HL-60 (cell line): ENCODE measurements around the gene RB1.
"Not testable (repeated sequence)": the region's sequence is repeated elsewhere in the genome, so short reads cannot be mapped to it uniquely, and the experiment has no call there.

Experiments
- DNase-seq, 2 experiments: peaks; one replicate each; pipeline ENCODE4 v3.0.0-alpha.2; 2010 to 2020; ENCODE audit warnings: low read depth in 1 of 2, low spot score in 1 of 2
- H3K27ac ChIP-seq: fragments of 250-450 bp; sonication (Bioruptor Pico); replicated peaks from 2 replicates; pipeline ENCODE4 v1.5.1; 2020; ENCODE audit warnings: mild to moderate bottlenecking, moderate library complexity
- H3K27me3 ChIP-seq: fragments of 250-450 bp; sonication (Bioruptor Pico); 2 replicates; pipeline ENCODE4 v1.5.1; 2021; ENCODE audit warnings: mild to moderate bottlenecking, moderate library complexity; ENCODE audit not compliant: insufficient read depth, poor library complexity, severe bottlenecking
- H3K4me3 ChIP-seq: replicated peaks from 2 replicates; pipeline ENCODE4 v1.5.1; 2011; ENCODE audit warnings: mild to moderate bottlenecking, control low read depth, low read length; ENCODE audit not compliant: insufficient read depth
- GABPA ChIP-seq: IDR thresholded peaks from 2 replicates; pipeline ENCODE4 v1.6.1; 2012; ENCODE audit warnings: low read depth
- POLR2AphosphoS5 ChIP-seq: IDR thresholded peaks from 2 replicates; pipeline ENCODE4 v1.6.1; 2012; ENCODE audit warnings: low read depth
- REST ChIP-seq: IDR thresholded peaks from 2 replicates; pipeline ENCODE4 v1.6.1; 2012; ENCODE audit warnings: low read depth; ENCODE audit not compliant: insufficient replicate concordance
- SPI1 ChIP-seq: IDR thresholded peaks from 2 replicates; pipeline ENCODE4 v1.6.1; 2012; ENCODE audit warnings: low read depth, mild to moderate bottlenecking, borderline replicate concordance
- TF ChIP-seq, protein P1 (sequence below): IDR thresholded peaks from one replicate; pipeline ENCODE4 v1.5.1; 2011; ENCODE audit warnings: low read length, control low read depth, inconsistent platforms; ENCODE audit not compliant: insufficient read depth

RB1 gene

DNA sequence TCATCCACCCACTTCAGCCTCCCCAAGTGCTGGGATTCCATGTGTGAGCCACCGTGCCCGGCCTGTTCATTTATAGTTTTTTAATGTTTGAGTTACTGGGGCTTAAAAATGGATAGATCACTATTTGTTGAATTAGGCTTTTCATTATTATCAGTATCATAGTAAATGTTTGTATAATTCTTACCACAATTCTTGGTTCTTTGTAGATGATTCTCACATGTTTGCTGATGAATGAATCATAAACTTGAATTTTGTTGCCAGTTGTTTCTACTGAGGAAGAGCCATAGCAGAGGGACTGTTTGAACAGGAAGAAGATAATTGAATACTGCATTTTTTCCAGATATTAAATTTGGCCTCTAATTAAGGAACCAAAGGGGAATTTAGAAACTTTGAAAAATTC is 112.0 kb downstream of the RB1 start:
- H3K27me3 ChIP-seq: no peaks in the 10 kb centered on the region
- DNase-seq: no peak
- TF ChIP-seq REST (no peak), SPI1 (no peak), GABPA (no peak)
- TF ChIP-seq, protein P1, sequence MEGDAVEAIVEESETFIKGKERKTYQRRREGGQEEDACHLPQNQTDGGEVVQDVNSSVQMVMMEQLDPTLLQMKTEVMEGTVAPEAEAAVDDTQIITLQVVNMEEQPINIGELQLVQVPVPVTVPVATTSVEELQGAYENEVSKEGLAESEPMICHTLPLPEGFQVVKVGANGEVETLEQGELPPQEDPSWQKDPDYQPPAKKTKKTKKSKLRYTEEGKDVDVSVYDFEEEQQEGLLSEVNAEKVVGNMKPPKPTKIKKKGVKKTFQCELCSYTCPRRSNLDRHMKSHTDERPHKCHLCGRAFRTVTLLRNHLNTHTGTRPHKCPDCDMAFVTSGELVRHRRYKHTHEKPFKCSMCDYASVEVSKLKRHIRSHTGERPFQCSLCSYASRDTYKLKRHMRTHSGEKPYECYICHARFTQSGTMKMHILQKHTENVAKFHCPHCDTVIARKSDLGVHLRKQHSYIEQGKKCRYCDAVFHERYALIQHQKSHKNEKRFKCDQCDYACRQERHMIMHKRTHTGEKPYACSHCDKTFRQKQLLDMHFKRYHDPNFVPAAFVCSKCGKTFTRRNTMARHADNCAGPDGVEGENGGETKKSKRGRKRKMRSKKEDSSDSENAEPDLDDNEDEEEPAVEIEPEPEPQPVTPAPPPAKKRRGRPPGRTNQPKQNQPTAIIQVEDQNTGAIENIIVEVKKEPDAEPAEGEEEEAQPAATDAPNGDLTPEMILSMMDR: no peak
- H3K27ac ChIP-seq: no peak overlapping the region
- H3K4me3 ChIP-seq: no peak overlapping the region

- not testable (repeated sequence) for DNase-seq, H3K27me3 ChIP-seq, H3K4me3 ChIP-seq, H3K27ac ChIP-seq
These were observed 118.5 kb downstream of the RB1 start for GRCh38 chr13:48422003-48422402.

GRCh38 chr13:48424212-48424611 is 120.7 kb downstream of the RB1 start:
- no peak for DNase-seq
- no peak overlapping the region for H3K4me3 ChIP-seq
- no peak for TF ChIP-seq SPI1
- TF ChIP-seq, protein P1: no peak
- TF ChIP-seq GABPA: no peak
- TF ChIP-seq POLR2AphosphoS5: no peak
- no peak for TF ChIP-seq REST
- no peak overlapping the region for H3K27ac ChIP-seq
- no peaks in the 10 kb centered on the region for H3K27me3 ChIP-seq

GRCh38 chr13:48426052-48426451 is 122.5 kb downstream of the RB1 start:
- DNase-seq: no peak
- TF ChIP-seq REST (no peak), POLR2AphosphoS5 (no peak), SPI1 (no peak), GABPA (no peak)
- TF ChIP-seq, protein P1: no peak

DNA sequence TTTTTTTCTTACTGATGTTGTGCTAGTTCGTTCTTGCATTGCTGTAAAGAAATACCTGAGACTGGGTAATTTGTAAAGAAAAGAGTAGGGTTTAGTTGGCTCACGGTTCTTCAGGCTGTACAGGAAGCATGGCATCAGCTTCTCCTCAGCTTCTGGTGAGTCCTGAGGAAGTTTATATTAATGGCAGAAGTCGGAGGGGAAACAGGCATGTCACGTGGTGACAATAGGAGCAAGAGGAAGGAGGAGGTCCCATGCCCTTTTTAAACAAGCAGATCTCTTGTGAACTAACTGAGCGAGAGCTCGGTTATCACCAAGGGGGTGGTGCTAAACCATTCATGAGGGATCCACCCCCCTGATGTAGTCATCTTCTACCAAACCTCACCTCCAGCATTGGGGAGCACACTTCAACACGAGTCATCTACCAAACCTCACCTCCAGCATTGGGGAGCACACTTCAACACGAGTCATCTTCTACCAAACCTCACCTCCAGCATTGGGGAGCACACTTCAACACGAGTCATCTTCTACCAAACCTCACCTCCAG is 123.3 kb downstream of the RB1 start:
- not testable (repeated sequence) for H3K27me3 ChIP-seq, H3K4me3 ChIP-seq, H3K27ac ChIP-seq, DNase-seq

More at GRCh38 chr13:48426052-48426451, 122.5 kb downstream of the RB1 start:
- H3K4me3 ChIP-seq: no peak overlapping the region
- no peak overlapping the region for H3K27ac ChIP-seq
- H3K27me3 ChIP-seq: no peaks in the 10 kb centered on the region
